ENCODE data around the gene DCP2.

DNA sequence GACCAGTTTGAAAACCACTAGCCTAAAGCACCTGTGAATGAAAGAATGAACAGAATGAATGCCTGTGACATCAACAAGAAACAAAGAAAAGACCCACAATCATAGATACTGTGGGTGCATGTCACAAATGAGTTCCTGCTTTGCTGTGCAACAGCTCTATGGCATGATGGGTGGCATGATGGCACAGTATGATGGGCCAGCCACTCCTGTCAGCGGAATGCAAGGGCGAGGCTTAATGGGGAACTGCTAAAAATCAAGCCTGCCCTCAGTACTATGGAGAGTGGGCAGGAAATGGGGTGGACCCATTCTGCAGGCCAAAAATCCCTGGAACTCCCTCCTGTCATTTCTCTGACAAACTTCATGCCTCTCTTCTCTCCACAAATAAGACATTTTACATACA is 89.0 kb downstream of the DCP2 start:
- no peak for TF ChIP-seq POLR2A (IDR thresholded peaks at IDR 0.05; ENCODE audit: low read length)
- TF ChIP-seq GATA1 (IDR thresholded peaks at IDR 0.05; ENCODE audit: low read depth, low read length) = no peak
